H54 (cell line): ENCODE data around the gene FGF14.

Source experiments
- DNase-seq: peaks from one replicate; pipeline ENCODE4 v3.0.0; 2011; ENCODE audit warnings: low spot score, mixed read lengths; ENCODE audit not compliant: insufficient read length
- FAIRE-seq: peaks from 3 replicates; lab custom pipeline; 2011; peaks lifted over from hg19 to GRCh38; lab: Jason Lieb, UNC
- POLR2A ChIP-seq: IDR thresholded peaks from 2 replicates; pipeline ENCODE4 v1.6.1; 2011; ENCODE audit warnings: low read depth, mild to moderate bottlenecking, low read length

Gene FGF14

GRCh38 chr13:101681834-101682233 is 720.0 kb downstream of the FGF14 start:
- FAIRE-seq (peak; percentile 95), DNase-seq (no peak)

GRCh38 chr13:101673360-101674105 is 728.3 kb downstream of the FGF14 start:
- DNase-seq = no peak
- no peak for TF ChIP-seq POLR2A
- FAIRE-seq = peak; percentile 98

More at GRCh38 chr13:101681834-101682233, 720.0 kb downstream of the FGF14 start:
- no peak for TF ChIP-seq POLR2A

DNA sequence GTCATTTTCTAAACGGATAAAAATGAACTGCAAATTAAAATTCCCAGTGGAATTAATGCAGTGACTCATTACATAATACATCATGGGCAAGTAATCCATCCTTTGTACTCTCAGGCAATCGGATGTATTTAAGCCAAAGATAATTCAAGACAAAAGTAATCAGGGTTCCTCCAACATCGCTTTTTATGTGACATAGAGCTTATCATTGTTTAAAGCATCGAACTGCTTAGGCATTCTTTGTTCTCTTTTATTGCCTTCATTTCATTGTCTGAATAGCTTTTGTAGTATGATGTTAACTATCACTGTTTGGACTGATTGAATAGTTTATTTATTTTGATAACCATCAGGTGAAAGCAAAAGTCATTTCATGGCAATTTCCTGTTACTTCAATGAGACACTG is 740.0 kb downstream of the FGF14 start:
- no peak for TF ChIP-seq POLR2A
- no peak for DNase-seq
- FAIRE-seq = peak; percentile 97
